K562 (cell line): ENCODE data around the gene COL1A2. TPM values are rescaled to one million over a fixed set of nuclear protein-coding genes. Genes with fewer than 3 reads are reported as not detected.

Source experiments
- ATAC-seq: fragments of 200-7000 bp; cut with Tn5 transposase; 3 replicates; pipeline ENCODE4 v1.9.1; 2020; ENCODE audit warnings: moderate library complexity
- BruUV-seq: library from RNA; stranded (reverse); fragments of 400-500 nt; replicated peaks from 2 replicates; lab custom pipeline; 2021; lab: Mats Ljungman, UMichigan
- CTCF ChIA-PET: fragments of 300-600 bp; formaldehyde crosslinking; extraction: SDS; loops from one replicate; lab custom pipeline; 2021; ENCODE audit warnings: low intra/inter-chr PET ratio; lab: Yijun Ruan, JAX
- POLR2A ChIA-PET: fragments of 300-600, 350-650 bp; sonication (Branson Sonifier 250); formaldehyde crosslinking; extraction: SDS; loops from one replicate; lab custom pipeline; 2021; ENCODE audit warnings: antibody characterized with exemption, inconsistent platforms; lab: Yijun Ruan, JAX
- DNase-seq, 4 experiments: peaks; one replicate each; pipeline versions ENCODE4 v3.0.0 to v3.0.0-alpha.2; 2011 to 2018; ENCODE audit warnings: low spot score in 3 of 4, mixed read lengths in 3 of 4; ENCODE audit errors: extremely low read depth in 1 of 4
- FAIRE-seq: peaks from 2 replicates; lab custom pipeline; 2011; peaks lifted over from hg19 to GRCh38; lab: Jason Lieb, UNC
- H2AFZ ChIP-seq: 2 replicates; pipeline ENCODE4 v1.6.0; 2011; ENCODE audit warnings: low read depth, low read length, control low read depth, inconsistent platforms
- H3K27ac ChIP-seq: fragments of 200-600 bp; 3 replicates; pipeline ENCODE4 v1.8.0; 2011; ENCODE audit warnings: low read depth, mild to moderate bottlenecking, control low read depth, inconsistent platforms, low read length, moderate library complexity, mixed read lengths; ENCODE audit errors: extremely low read depth
- H3K27me3 ChIP-seq, 2 experiments: fragments of 300-600 bp in 1 of 2; 2 replicates in 1 of 2; 3 replicates in 1 of 2; pipeline versions ENCODE4 v1.6.0 to v1.8.0; 2011; ENCODE audit warnings: inconsistent platforms in 2 of 2, low read length in 2 of 2, mild to moderate bottlenecking in 1 of 2, mixed read lengths in 1 of 2, moderate library complexity in 1 of 2; ENCODE audit not compliant: control insufficient read depth in 2 of 2, insufficient read depth in 2 of 2
- H3K36me3 ChIP-seq: fragments of 300-600 bp; 3 replicates; pipeline ENCODE4 v1.8.0; 2011; ENCODE audit warnings: mild to moderate bottlenecking, low read length, inconsistent platforms; ENCODE audit not compliant: control insufficient read depth, insufficient read depth
- H3K4me1 ChIP-seq, 2 experiments: fragments of 200-600 bp in 1 of 2; replicated peaks in 1 of 2; 2 replicates in 1 of 2; 3 replicates in 1 of 2; pipeline versions ENCODE4 v1.5.1 to v1.8.0; 2011; ENCODE audit warnings: inconsistent platforms in 2 of 2, low read length in 2 of 2, mild to moderate bottlenecking in 1 of 2, mixed read lengths in 1 of 2, moderate library complexity in 1 of 2; ENCODE audit not compliant: control insufficient read depth in 2 of 2, insufficient read depth in 2 of 2
- H3K4me2 ChIP-seq: 2 replicates; pipeline ENCODE4 v1.6.1; 2011; ENCODE audit warnings: low read length, control low read depth, inconsistent platforms, mixed read lengths; ENCODE audit not compliant: insufficient read depth
- H3K4me3 ChIP-seq: fragments of 200-600 bp; sonication (generic), shearing (Covaris generic); 2 replicates; pipeline ENCODE4 v1.5.1; 2016; ENCODE audit warnings: control low read depth, inconsistent platforms
- H3K79me2 ChIP-seq: fragments of 200-600 bp; 3 replicates; pipeline ENCODE4 v1.8.0; 2011; ENCODE audit warnings: low read length, inconsistent platforms; ENCODE audit not compliant: control insufficient read depth, insufficient read depth
- H3K9ac ChIP-seq, 2 experiments: 2 replicates each; pipeline versions ENCODE4 v1.6.0 to v1.6.1; 2011; ENCODE audit warnings: low read depth in 2 of 2, low read length in 2 of 2, control low read depth in 1 of 2, inconsistent platforms in 1 of 2, mild to moderate bottlenecking in 1 of 2, mixed read lengths in 1 of 2; ENCODE audit not compliant: insufficient read depth in 1 of 2
- H3K9me1 ChIP-seq: one replicate; pipeline ENCODE4 v1.6.0; 2011; ENCODE audit warnings: inconsistent platforms, mild to moderate bottlenecking, low read length, moderate library complexity; ENCODE audit not compliant: control insufficient read depth, insufficient read depth
- H3K9me3 ChIP-seq: replicated peaks from 2 replicates; pipeline ENCODE4 v1.5.1; 2011; ENCODE audit warnings: low read depth, low read length, inconsistent platforms; ENCODE audit not compliant: control insufficient read depth, insufficient read depth
- H4K20me1 ChIP-seq: replicated peaks from 2 replicates; pipeline ENCODE4 v1.6.1; 2011; ENCODE audit warnings: low read length, inconsistent platforms, mixed read lengths; ENCODE audit not compliant: control insufficient read depth, insufficient read depth
- FOXA3 ChIP-seq, 2 experiments: fragments of 450-650 bp in 1 of 2; sonication (generic) in 1 of 2; formaldehyde crosslinking; IDR thresholded peaks in 1 of 2; conservative IDR thresholded peaks in 1 of 2; 2 replicates each; pipeline versions ENCODE4 v1.4.0 to v1.8.0; 2020 to 2022; ENCODE audit warnings: mild to moderate bottlenecking in 2 of 2, missing genetic modification reagents in 1 of 2
- GABPA ChIP-seq: fragments of 200-800 bp; sonication (Bioruptor generic); conservative IDR thresholded peaks from 2 replicates; pipeline ENCODE4 v1.6.1; 2016; ENCODE audit warnings: low read depth, missing genetic modification characterization, missing compliant biosample characterization
- NFYB ChIP-seq: IDR thresholded peaks from 2 replicates; pipeline ENCODE4 v1.6.1; 2011; ENCODE audit warnings: mild to moderate bottlenecking, moderate library complexity; ENCODE audit not compliant: insufficient read length; ENCODE audit errors: extremely low read depth
- POU5F1 ChIP-seq: fragments of 150-350 bp; IDR thresholded peaks from 2 replicates; pipeline ENCODE4 v1.6.1; 2014; ENCODE audit warnings: borderline replicate concordance, low read length, low read depth, mild to moderate bottlenecking; ENCODE audit not compliant: partially characterized antibody
- SREBF2 ChIP-seq: sonication (generic); formaldehyde crosslinking; IDR thresholded peaks from 2 replicates; pipeline ENCODE4 v1.4.0; 2020; ENCODE audit warnings: mild to moderate bottlenecking, missing genetic modification reagents
- WGBS: fragments of 100-300 bp; shearing (Covaris generic); methylation state at CpG from one replicate; pipeline ENCODE4 v1.1.6; 2016; ENCODE audit warnings: low coverage, mixed read lengths; ENCODE audit not compliant: insufficient coverage; ENCODE audit errors: missing lambda C conversion rate; 5-methylcytosine and 5-hydroxymethylcytosine counted together
- in situ Hi-C: fragments of 300-500 bp; cut with MboI; formaldehyde crosslinking; loops from 4 replicates; pipeline ENCODE4 v1.15.0; 2018; ENCODE audit warnings: inconsistent platforms, mixed read lengths
- intact Hi-C: fragments of 100-400 bp; cut with micrococcal nuclease; formaldehyde crosslinking; loops from 2 replicates; pipeline ENCODE4 v1.14.2; 2022
- polyA plus RNA-seq, 8 experiments: library from polyadenylated mRNA; depleted of rRNA in 4 of 8; stranded (reverse) in 5 of 8; unstranded in 3 of 8; fragments of >200 nt; fragmentation: Nextera tagmentation in 2 of 8; fragmentation: Illumina TruSeq in 1 of 8; extraction: Ambion mirVana in 2 of 8; extraction: Trizol in 1 of 8; gene quantifications; 2 replicates each; pipeline versions ENCODE4 v1.2.1 to v1.2.3, GENCODE V29; 2011 to 2014; ENCODE audit warnings: inconsistent platforms in 1 of 8, missing spikeins in 1 of 8
- total RNA-seq, 7 experiments: library from RNA; depleted of rRNA in 6 of 7; stranded (reverse); fragments of >200 nt in 6 of 7; fragmentation: Illumina TruSeq in 2 of 7; extraction: Trizol in 2 of 7; gene quantifications; 2 replicates each; pipeline versions ENCODE4 v1.2.1 to v1.2.3, GENCODE V29; 2011 to 2021; ENCODE audit warnings: low replicate concordance in 1 of 7
- TF ChIP-seq, protein P1 (sequence below), 2 experiments: fragments of 450-650 bp in 1 of 2; sonication (generic) in 1 of 2; formaldehyde crosslinking; conservative IDR thresholded peaks; 2 replicates each; pipeline versions ENCODE4 v1.4.0 to v1.8.1; 2020 to 2022; ENCODE audit warnings: mild to moderate bottlenecking in 1 of 2, missing genetic modification reagents in 1 of 2

Gene COL1A2
- total and polyA plus RNA-seq, 9 of the 15 experiments (the other 6 are each of a cell fraction or from before 2014, with no cell fraction given) = 0.94 to 11.6 (median 1.7) TPM

DNA sequence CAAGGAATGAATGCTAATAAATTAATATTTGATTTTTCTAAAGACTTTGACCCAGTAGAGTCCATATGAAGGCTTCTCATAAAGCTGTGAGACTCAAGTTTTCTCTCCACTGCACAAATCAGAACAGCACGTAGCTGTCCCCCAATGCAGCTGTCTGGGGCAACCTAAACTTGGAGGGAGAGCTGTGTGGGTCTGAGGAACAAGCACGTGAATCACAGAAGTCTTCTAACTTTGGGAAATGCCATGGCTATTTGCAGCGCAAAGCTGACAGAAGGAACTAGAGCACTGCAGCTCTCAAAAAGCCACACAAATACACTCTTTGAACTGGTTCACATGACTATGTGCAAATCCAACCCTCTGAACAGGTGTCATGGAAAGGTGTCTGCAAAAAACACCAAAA, 47.9 kb downstream of the COL1A2 start:
- ATAC-seq (no peak), FAIRE-seq (no peak), DNase-seq (no peak)
- Histone ChIP-seq H3K4me2 (no peak overlapping the region), H4K20me1 (no peaks in the 10 kb centered on the region), H3K9me1 (no peaks in the 10 kb centered on the region), H2AFZ (no peak overlapping the region), H3K4me3 (no peak overlapping the region), H3K36me3 (no peaks in the 10 kb centered on the region), H3K9ac (no peak overlapping the region), H3K27me3 (no peaks in the 10 kb centered on the region), H3K4me1 (no peaks in the 10 kb centered on the region), H3K9me3 (no peaks in the 10 kb centered on the region), H3K27ac (no peak overlapping the region), H3K79me2 (no peaks in the 10 kb centered on the region)
- WGBS = 0% methylated on average over 3 of the region's 3 CpGs
- ChIA-PET POLR2A (interaction anchor here (1.4 kb wide), 1 partner anchor 10 kb away, joined by 5 read pairs; no protein-coding TSS in a partner anchor), CTCF (no interaction called here)
- TF ChIP-seq SREBF2 (CRISPR knock-in tag) (no peak), GABPA (tag) (no peak), FOXA3 (CRISPR knock-in tag; conservative IDR thresholded peaks at IDR 0.05 in 1 of 2, IDR thresholded peaks at IDR 0.05 in 1 of 2) (no peak), NFYB (no peak), POU5F1 (no peak)
- TF ChIP-seq, protein P1, sequence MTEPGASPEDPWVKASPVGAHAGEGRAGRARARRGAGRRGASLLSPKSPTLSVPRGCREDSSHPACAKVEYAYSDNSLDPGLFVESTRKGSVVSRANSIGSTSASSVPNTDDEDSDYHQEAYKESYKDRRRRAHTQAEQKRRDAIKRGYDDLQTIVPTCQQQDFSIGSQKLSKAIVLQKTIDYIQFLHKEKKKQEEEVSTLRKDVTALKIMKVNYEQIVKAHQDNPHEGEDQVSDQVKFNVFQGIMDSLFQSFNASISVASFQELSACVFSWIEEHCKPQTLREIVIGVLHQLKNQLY (CRISPR knock-in tag; conservative IDR thresholded peaks at IDR 0.05) = no peak
- in situ Hi-C loops = loop anchor here (25.0 kb wide), 1 partner anchor 1045 kb away; the partner anchor contains the start of gene ASB4
- intact Hi-C loops = loop anchor here (10.0 kb wide), 1 partner anchor 212 kb away; the partner anchor contains the start of gene SGCE
- no TSS peak for BruUV-seq
